DOHH2 (cell line): ENCODE measurements around the gene CALML6.

Source experiments
- EZH2phosphoT487 ChIP-seq: fragments of 200-600 bp; sonication (generic); IDR thresholded peaks from 2 replicates; pipeline ENCODE4 v1.6.1; 2017; ENCODE audit warnings: borderline replicate concordance, mild to moderate bottlenecking, antibody characterized with exemption, low read length, moderate library complexity, mixed read lengths
- TF ChIP-seq, protein P1 (sequence below): fragments of 200-600 bp; sonication (generic); IDR thresholded peaks from one replicate; pipeline ENCODE4 v1.5.1; 2014; ENCODE audit warnings: antibody characterized with exemption, mild to moderate bottlenecking, low read depth, low read length; ENCODE audit not compliant: poor library complexity, severe bottlenecking

DNA sequence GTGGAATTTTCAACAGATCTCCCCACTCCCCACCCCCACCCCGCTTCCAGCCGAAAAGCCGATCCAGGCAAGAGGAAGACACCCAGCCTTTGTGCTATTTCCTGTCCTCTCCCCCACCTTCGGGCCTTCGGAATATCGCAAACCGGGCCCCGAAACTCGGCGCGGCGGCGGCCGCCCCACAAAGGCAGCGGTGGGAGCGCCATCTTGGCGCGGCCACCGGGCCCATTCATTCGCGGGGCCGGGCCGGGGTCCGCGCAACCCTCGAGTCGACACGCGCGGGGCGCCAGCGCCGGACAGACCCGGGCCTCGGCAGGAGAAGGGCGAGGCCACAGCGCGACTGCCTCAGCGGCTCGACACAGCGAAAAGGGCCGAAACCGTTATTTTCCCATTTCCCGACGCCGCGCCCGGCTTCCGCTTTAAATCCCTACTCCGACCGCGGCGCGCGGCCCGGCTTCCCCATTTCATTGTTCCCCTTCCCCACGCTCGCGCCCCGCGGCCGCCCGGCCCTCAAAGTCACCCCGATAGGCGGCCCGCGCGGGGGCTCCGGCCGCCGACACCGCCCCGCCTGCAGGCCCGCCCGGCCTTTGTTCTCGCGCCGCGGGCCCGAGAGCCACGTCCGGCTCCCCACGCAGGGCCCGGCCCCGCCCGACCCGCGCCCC is 25.1 kb upstream of the CALML6 start:
- TF ChIP-seq, protein P1, sequence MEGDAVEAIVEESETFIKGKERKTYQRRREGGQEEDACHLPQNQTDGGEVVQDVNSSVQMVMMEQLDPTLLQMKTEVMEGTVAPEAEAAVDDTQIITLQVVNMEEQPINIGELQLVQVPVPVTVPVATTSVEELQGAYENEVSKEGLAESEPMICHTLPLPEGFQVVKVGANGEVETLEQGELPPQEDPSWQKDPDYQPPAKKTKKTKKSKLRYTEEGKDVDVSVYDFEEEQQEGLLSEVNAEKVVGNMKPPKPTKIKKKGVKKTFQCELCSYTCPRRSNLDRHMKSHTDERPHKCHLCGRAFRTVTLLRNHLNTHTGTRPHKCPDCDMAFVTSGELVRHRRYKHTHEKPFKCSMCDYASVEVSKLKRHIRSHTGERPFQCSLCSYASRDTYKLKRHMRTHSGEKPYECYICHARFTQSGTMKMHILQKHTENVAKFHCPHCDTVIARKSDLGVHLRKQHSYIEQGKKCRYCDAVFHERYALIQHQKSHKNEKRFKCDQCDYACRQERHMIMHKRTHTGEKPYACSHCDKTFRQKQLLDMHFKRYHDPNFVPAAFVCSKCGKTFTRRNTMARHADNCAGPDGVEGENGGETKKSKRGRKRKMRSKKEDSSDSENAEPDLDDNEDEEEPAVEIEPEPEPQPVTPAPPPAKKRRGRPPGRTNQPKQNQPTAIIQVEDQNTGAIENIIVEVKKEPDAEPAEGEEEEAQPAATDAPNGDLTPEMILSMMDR = no peak
- TF ChIP-seq EZH2phosphoT487 = no peak
